ENCODE data around the gene TF. TPM values are rescaled to one million over a fixed set of nuclear protein-coding genes. Genes with fewer than 3 reads are reported as not detected.

Gene TF
- total and polyA plus RNA-seq, 2 experiments from 2014 or later = 0.05 TPM; not detected in 1

DNA sequence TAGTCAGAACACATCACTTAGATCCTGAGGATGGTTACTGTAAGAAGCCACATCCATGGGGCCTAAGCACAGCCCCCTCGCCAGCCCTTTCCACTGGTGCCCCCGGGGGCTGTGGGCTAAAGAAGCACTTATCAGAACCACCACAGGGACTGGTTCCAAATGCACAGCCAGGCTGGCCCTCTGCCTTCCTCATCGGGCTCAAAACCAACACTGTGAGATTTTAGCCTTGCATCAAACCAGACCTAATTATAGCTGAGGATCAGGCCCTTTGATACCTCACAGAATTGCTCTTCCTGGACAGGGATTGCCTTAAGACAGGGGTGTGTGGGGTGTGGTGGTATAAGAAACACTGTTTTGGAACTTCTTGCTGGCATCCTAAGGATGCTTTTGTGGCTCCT is 83.1 kb downstream of the TF start:
- Histone ChIP-seq H3K4me1 (ENCODE audit: insufficient read depth) (no peaks in the 10 kb centered on the region), H3K9me3 (ENCODE audit: low read depth) (no peaks in the 10 kb centered on the region), H3K4me2 (ENCODE audit: unreplicated experiment) (no peak overlapping the region), H3K27ac (no peak overlapping the region), H3K9me2 (ENCODE audit: insufficient read depth) (no peaks in the 10 kb centered on the region), H4K20me1 (ENCODE audit: insufficient read depth) (no peaks in the 10 kb centered on the region), H3K79me2 (ENCODE audit: insufficient read depth) (no peaks in the 10 kb centered on the region), H3K36me3 (ENCODE audit: low read depth) (no peaks in the 10 kb centered on the region), H2AFZ (no peak overlapping the region), H3F3A (ENCODE audit: insufficient read depth) (no peaks in the 10 kb centered on the region), H3K9ac (no peak overlapping the region), H3K27me3 (replicated peaks; ENCODE audit: insufficient read depth) (no peaks in the 10 kb centered on the region), H3K4me3 (no peak overlapping the region)
- DNase-seq = no peak
- 77 to 83% methylated on average over 3 of the region's 3 CpGs for WGBS, 2 experiments (ENCODE audit: low coverage in 1 of 2, low lambda C conversion rate in 2 of 2, missing lambda C conversion rate in 2 of 2)
- in situ Hi-C loops (cut with MboI) = no loop called here
- TF ChIP-seq EZH2phosphoT487 (IDR thresholded peaks at IDR 0.05; ENCODE audit: insufficient read depth, low read depth) = no peak
- no peak for TF ChIP-seq EZH2 (IDR thresholded peaks at IDR 0.05; ENCODE audit: insufficient read depth, poor library complexity, severe bottlenecking)

DNA sequence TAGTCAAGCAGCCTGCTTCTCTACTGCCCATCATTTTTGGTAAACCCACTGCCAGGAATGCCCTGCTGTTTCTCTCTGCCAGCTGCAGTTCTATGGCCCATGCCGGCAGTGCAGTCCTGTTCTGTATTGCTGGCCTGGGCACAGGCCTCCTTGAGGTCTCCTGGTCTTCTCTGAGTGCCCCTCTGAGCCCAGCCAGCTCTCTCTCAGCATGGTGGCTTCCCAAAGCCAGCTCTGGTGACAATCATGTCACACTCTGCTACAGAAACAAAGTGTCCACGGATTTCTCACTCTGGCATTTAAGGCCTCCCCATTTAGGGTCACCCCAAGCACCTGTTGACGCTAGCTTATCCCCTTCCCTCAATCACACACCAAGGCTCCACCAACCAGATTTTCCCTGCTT is 83.9 kb downstream of the TF start:
- TF ChIP-seq EZH2phosphoT487 (IDR thresholded peaks at IDR 0.05; ENCODE audit: insufficient read depth, low read depth) (no peak), EZH2 (IDR thresholded peaks at IDR 0.05; ENCODE audit: insufficient read depth, poor library complexity, severe bottlenecking) (no peak)
- WGBS, 2 experiments (ENCODE audit: low coverage in 1 of 2, low lambda C conversion rate in 2 of 2, missing lambda C conversion rate in 2 of 2) = 76% methylated on average over 3 of the region's 3 CpGs
- Histone ChIP-seq H3K9ac (no peak overlapping the region), H3K9me3 (ENCODE audit: low read depth) (no peaks in the 10 kb centered on the region), H4K20me1 (ENCODE audit: insufficient read depth) (no peaks in the 10 kb centered on the region), H3K9me2 (ENCODE audit: insufficient read depth) (no peaks in the 10 kb centered on the region), H3K27ac (no peak overlapping the region), H3K36me3 (ENCODE audit: low read depth) (no peaks in the 10 kb centered on the region), H3K4me3 (no peak overlapping the region), H3F3A (ENCODE audit: insufficient read depth) (no peaks in the 10 kb centered on the region), H3K4me2 (ENCODE audit: unreplicated experiment) (no peak overlapping the region), H3K4me1 (ENCODE audit: insufficient read depth) (no peaks in the 10 kb centered on the region), H2AFZ (no peak overlapping the region), H3K27me3 (replicated peaks; ENCODE audit: insufficient read depth) (no peaks in the 10 kb centered on the region), H3K79me2 (ENCODE audit: insufficient read depth) (no peaks in the 10 kb centered on the region)
- in situ Hi-C loops (cut with MboI) = no loop called here
- DNase-seq = no peak

DNA sequence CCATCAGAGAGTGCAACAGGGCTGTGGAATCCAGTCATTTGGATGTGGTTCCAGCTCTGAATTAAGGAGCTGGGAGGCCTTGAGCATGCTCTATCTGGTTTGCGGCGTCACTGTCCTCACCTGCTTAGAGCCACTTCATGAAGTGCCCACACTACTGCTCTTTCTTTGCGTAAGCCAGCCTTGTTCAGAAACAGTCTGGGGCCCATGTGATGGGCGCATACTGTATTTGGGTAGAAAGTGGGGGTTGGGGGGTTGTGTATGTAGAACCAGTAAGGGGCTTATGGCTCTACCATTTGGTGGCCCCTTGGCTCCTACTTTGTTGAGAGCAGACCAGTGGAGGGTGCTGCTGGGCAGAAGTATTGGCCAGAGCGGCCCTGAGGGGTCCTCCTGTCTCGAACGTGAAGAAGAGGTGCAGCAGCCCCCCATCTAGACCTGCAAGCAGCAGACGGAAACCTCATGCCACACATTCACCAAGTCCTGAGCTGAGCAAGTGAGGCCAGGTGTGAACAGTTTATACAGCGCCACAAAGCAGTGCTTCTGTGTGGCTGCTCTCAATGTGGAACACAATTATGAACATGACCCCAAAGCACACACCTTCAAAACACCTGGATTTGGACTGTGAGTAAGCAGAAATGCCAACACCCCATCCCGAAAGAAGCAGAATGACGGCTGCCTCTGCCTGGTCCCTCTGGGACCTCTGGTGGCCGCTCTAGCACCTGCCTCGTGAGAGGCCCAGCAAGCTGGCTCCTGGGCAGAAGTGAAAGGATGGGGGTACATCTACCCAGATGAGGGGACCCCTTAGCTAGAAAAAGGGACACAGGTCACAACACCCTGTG is 86.0 kb downstream of the TF start:
- no peaks in the 10 kb centered on the region for H3K9me2 ChIP-seq (ENCODE audit: insufficient read depth)

DNA sequence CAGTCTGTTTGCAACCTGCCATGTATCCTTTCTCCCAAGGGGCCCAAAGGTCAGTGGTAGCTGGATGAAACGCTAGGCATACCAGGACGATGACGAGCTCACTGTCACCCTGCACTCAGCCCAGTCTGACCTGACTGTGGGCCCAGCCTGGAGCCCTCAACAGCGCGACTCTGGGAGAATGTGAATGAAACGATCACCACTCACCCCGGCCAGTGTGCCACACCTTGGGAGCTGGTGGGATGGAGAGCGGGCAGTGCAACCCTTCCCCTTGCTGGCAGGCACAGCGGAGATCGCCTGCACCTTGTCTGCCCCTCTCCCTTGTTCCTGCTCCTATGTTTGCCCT is 86.6 kb downstream of the TF start:
- no peaks in the 10 kb centered on the region for H3K79me2 ChIP-seq (ENCODE audit: insufficient read depth)
- no peak for DNase-seq
- no peaks in the 10 kb centered on the region for H3F3A ChIP-seq (ENCODE audit: insufficient read depth)
- no peak overlapping the region for H3K9ac ChIP-seq
- no peaks in the 10 kb centered on the region for H4K20me1 ChIP-seq (ENCODE audit: insufficient read depth)
- TF ChIP-seq EZH2 (IDR thresholded peaks at IDR 0.05; ENCODE audit: insufficient read depth, poor library complexity, severe bottlenecking) (no peak), EZH2phosphoT487 (IDR thresholded peaks at IDR 0.05; ENCODE audit: insufficient read depth, low read depth) (no peak)
- H2AFZ ChIP-seq = no peak overlapping the region
- H3K27me3 ChIP-seq (replicated peaks; ENCODE audit: insufficient read depth) = no peaks in the 10 kb centered on the region
- H3K9me3 ChIP-seq (ENCODE audit: low read depth) = no peaks in the 10 kb centered on the region
- H3K4me3 ChIP-seq = no peak overlapping the region
- no peaks in the 10 kb centered on the region for H3K9me2 ChIP-seq (ENCODE audit: insufficient read depth)
- 79 to 89% methylated on average over 10 of the region's 10 CpGs for WGBS, 2 experiments (ENCODE audit: low coverage in 1 of 2, low lambda C conversion rate in 2 of 2, missing lambda C conversion rate in 2 of 2)
- H3K27ac ChIP-seq = no peak overlapping the region
- in situ Hi-C loops (cut with MboI) = no loop called here
- H3K4me2 ChIP-seq (ENCODE audit: unreplicated experiment) = no peak overlapping the region
- no peaks in the 10 kb centered on the region for H3K36me3 ChIP-seq (ENCODE audit: low read depth)
- H3K4me1 ChIP-seq (ENCODE audit: insufficient read depth) = no peaks in the 10 kb centered on the region

More for the DNA sequence above, 86.0 kb downstream of the TF start:
- Histone ChIP-seq H3K27ac (no peak overlapping the region), H3K36me3 (ENCODE audit: low read depth) (no peaks in the 10 kb centered on the region), H3K4me1 (ENCODE audit: insufficient read depth) (no peaks in the 10 kb centered on the region), H2AFZ (no peak overlapping the region), H4K20me1 (ENCODE audit: insufficient read depth) (no peaks in the 10 kb centered on the region), H3K9ac (no peak overlapping the region), H3F3A (ENCODE audit: insufficient read depth) (no peaks in the 10 kb centered on the region), H3K4me3 (no peak overlapping the region), H3K27me3 (replicated peaks; ENCODE audit: insufficient read depth) (no peaks in the 10 kb centered on the region), H3K9me3 (ENCODE audit: low read depth) (no peaks in the 10 kb centered on the region), H3K79me2 (ENCODE audit: insufficient read depth) (no peaks in the 10 kb centered on the region), H3K4me2 (ENCODE audit: unreplicated experiment) (no peak overlapping the region)
- in situ Hi-C loops (cut with MboI) = no loop called here
- DNase-seq = no peak
- TF ChIP-seq EZH2 (IDR thresholded peaks at IDR 0.05; ENCODE audit: insufficient read depth, poor library complexity, severe bottlenecking) (no peak), EZH2phosphoT487 (IDR thresholded peaks at IDR 0.05; ENCODE audit: insufficient read depth, low read depth) (no peak)
- WGBS, 2 experiments (ENCODE audit: low coverage in 1 of 2, low lambda C conversion rate in 2 of 2, missing lambda C conversion rate in 2 of 2) = 81% methylated on average over 13 of the region's 13 CpGs

Data from GM23248 (cell line).